HCT116 (cell line): ENCODE data around the gene ROS1. TPM values are rescaled to one million over a fixed set of nuclear protein-coding genes. Genes with fewer than 3 reads are reported as not detected.

Experiments
- ATAC-seq: fragments of 200-7000 bp; cut with Tn5 transposase; 2 replicates; pipeline ENCODE4 v1.9.1; 2020; ENCODE audit warnings: mild to moderate bottlenecking, moderate library complexity
- BruUV-seq: library from RNA; stranded (reverse); fragments of 400-500 nt; replicated peaks from 2 replicates; lab custom pipeline; 2021; lab: Mats Ljungman, UMichigan
- CTCF ChIA-PET: fragments of 300-600 bp; sonication (Branson Sonifier 250); formaldehyde crosslinking; loops from one replicate; lab custom pipeline; 2021; ENCODE audit warnings: antibody characterized with exemption; lab: Charles Lee
- POLR2A ChIA-PET: fragments of 300-600, 350-600 bp; sonication (Branson Sonifier 250); formaldehyde crosslinking; loops from one replicate; lab custom pipeline; 2021; ENCODE audit warnings: antibody characterized with exemption; lab: Charles Lee
- RAD21 ChIA-PET, 2 experiments: fragments of 300-600 bp; sonication (Branson Sonifier 250); formaldehyde crosslinking; loops; one replicate each; lab custom pipeline; 2023; ENCODE audit warnings: low total read pairs in 2 of 2; ENCODE audit not compliant: uncharacterized antibody in 2 of 2, unreplicated experiment in 2 of 2, low non-redundant PET in 1 of 2; lab: Charles Lee
- DNase-seq: peaks from one replicate; pipeline ENCODE4 v3.0.0-alpha.2; 2010; ENCODE audit warnings: low read depth, low spot score
- H2AFZ ChIP-seq: fragments of 200-600 bp; shearing (Covaris generic), sonication (generic); 2 replicates; pipeline ENCODE4 v1.6.1; 2017; ENCODE audit warnings: low read depth, mixed run types, mixed read lengths, antibody characterized with exemption, low read length; ENCODE audit not compliant: poor library complexity, severe bottlenecking
- H3K27ac ChIP-seq: 2 replicates; pipeline ENCODE4 v1.5.1; 2012; ENCODE audit warnings: low read depth, low read length
- H3K27me3 ChIP-seq: fragments of 200-600 bp; sonication (generic); 2 replicates; pipeline ENCODE4 v1.6.1; 2016; ENCODE audit warnings: mixed run types, low read length, mixed read lengths; ENCODE audit not compliant: insufficient read depth
- H3K36me3 ChIP-seq, 2 experiments: fragments of 200-500 bp in 1 of 2; fragments of 200-600 bp in 1 of 2; sonication (Bioruptor generic) in 1 of 2; sonication (generic) in 1 of 2; 2 replicates each; pipeline versions ENCODE4 v1.5.1 to v1.6.1; 2014 to 2016; ENCODE audit warnings: low read length in 2 of 2, inconsistent platforms in 1 of 2, mixed read lengths in 1 of 2, mixed run types in 1 of 2; ENCODE audit not compliant: insufficient read depth in 2 of 2, control insufficient read depth in 1 of 2
- H3K4me1 ChIP-seq, 2 experiments: fragments of 200-600 bp in 1 of 2; sonication (generic) in 1 of 2; 2 replicates each; pipeline versions ENCODE4 v1.5.1 to v1.6.1; 2012 to 2017; ENCODE audit warnings: low read length in 2 of 2, inconsistent platforms in 1 of 2, mild to moderate bottlenecking in 1 of 2, mixed read lengths in 1 of 2, mixed run types in 1 of 2, moderate library complexity in 1 of 2; ENCODE audit not compliant: insufficient read depth in 2 of 2, control insufficient read depth in 1 of 2
- H3K4me2 ChIP-seq: fragments of 200-600 bp; sonication (generic); 2 replicates; pipeline ENCODE4 v1.6.1; 2017; ENCODE audit warnings: mixed run types, low read length, mixed read lengths
- H3K4me3 ChIP-seq, 2 experiments: fragments of 200-600 bp in 1 of 2; sonication (generic) in 1 of 2; replicated peaks in 1 of 2; 2 replicates each; pipeline ENCODE4 v1.5.1; 2011 to 2016; ENCODE audit warnings: low read length in 2 of 2, control low read depth in 1 of 2, low read depth in 1 of 2, mild to moderate bottlenecking in 1 of 2, mixed read lengths in 1 of 2, mixed run types in 1 of 2
- H3K79me2 ChIP-seq: fragments of 200-600 bp; sonication (generic); 2 replicates; pipeline ENCODE4 v1.6.1; 2017; ENCODE audit warnings: mild to moderate bottlenecking, mixed run types, low read length, moderate library complexity, mixed read lengths; ENCODE audit not compliant: insufficient read depth
- H3K9ac ChIP-seq: fragments of 200-600 bp; sonication (generic); 2 replicates; pipeline ENCODE4 v1.6.1; 2016; ENCODE audit warnings: low read length, mixed read lengths
- H3K9me2 ChIP-seq: fragments of 200-600 bp; sonication (generic), shearing (Covaris generic); 2 replicates; pipeline ENCODE4 v1.6.1; 2017; ENCODE audit warnings: mixed run types, mild to moderate bottlenecking, moderate library complexity; ENCODE audit not compliant: insufficient read depth
- H3K9me3 ChIP-seq, 2 experiments: fragments of 200-500 bp in 1 of 2; fragments of 200-600 bp in 1 of 2; sonication (Bioruptor generic) in 1 of 2; sonication (generic) in 1 of 2; 2 replicates each; pipeline ENCODE4 v1.6.1; 2014 to 2017; ENCODE audit warnings: low read length in 2 of 2, mixed read lengths in 2 of 2, inconsistent platforms in 1 of 2, low read depth in 1 of 2, mild to moderate bottlenecking in 1 of 2, mixed run types in 1 of 2, moderate library complexity in 1 of 2; ENCODE audit not compliant: control insufficient read depth in 1 of 2, insufficient read depth in 1 of 2
- H4K20me1 ChIP-seq: fragments of 200-600 bp; sonication (generic), shearing (Covaris generic); 2 replicates; pipeline ENCODE4 v1.6.1; 2017; ENCODE audit warnings: mixed run types, mild to moderate bottlenecking, moderate library complexity; ENCODE audit not compliant: insufficient read depth
- CEBPB ChIP-seq: IDR thresholded peaks from 2 replicates; pipeline ENCODE4 v1.6.1; 2012; ENCODE audit warnings: low read depth
- EGR1 ChIP-seq: IDR thresholded peaks from 2 replicates; pipeline ENCODE4 v1.6.1; 2012; ENCODE audit warnings: low read depth
- EZH2 ChIP-seq: fragments of 200-600 bp; sonication (generic); IDR thresholded peaks from 2 replicates; pipeline ENCODE4 v1.6.1; 2017; ENCODE audit warnings: antibody characterized with exemption, mixed run types
- FOSL1 ChIP-seq: IDR thresholded peaks from 2 replicates; pipeline ENCODE4 v1.6.1; 2012; ENCODE audit warnings: low read depth
- POLR2A ChIP-seq: IDR thresholded peaks from 2 replicates; pipeline ENCODE4 v1.7.0; 2011; ENCODE audit warnings: borderline replicate concordance; ENCODE audit not compliant: insufficient read depth, insufficient read length; ENCODE audit errors: extremely low read depth
- POLR2AphosphoS5 ChIP-seq: IDR thresholded peaks from 2 replicates; pipeline ENCODE4 v1.6.1; 2011; ENCODE audit warnings: mild to moderate bottlenecking, low read depth, low read length, moderate library complexity
- SIN3A ChIP-seq: IDR thresholded peaks from 2 replicates; pipeline ENCODE4 v1.6.1; 2012; ENCODE audit warnings: low read depth
- YY1 ChIP-seq: IDR thresholded peaks from 2 replicates; pipeline ENCODE4 v1.6.1; 2011; ENCODE audit warnings: low read length, low read depth, moderate library complexity, mild to moderate bottlenecking; ENCODE audit not compliant: insufficient replicate concordance; ENCODE audit errors: extremely low read depth
- intact Hi-C: fragments of 100-400 bp; cut with micrococcal nuclease; formaldehyde crosslinking; loops from 2 replicates; pipeline ENCODE4 v1.10.0; 2022
- total RNA-seq: library from RNA; stranded (reverse); gene quantifications from one replicate; pipeline ENCODE4 v1.2.1, GENCODE V29; 2021; ENCODE audit not compliant: unreplicated experiment
- TF ChIP-seq, protein P1 (sequence below): IDR thresholded peaks from 2 replicates; pipeline ENCODE4 v1.6.1; 2012
- TF ChIP-seq, protein P2 (sequence below): IDR thresholded peaks from 2 replicates; pipeline ENCODE4 v1.6.1; 2012; ENCODE audit warnings: low read depth
- TF ChIP-seq, protein P3 (sequence below): IDR thresholded peaks from 2 replicates; pipeline ENCODE4 v1.6.1; 2011; ENCODE audit warnings: mild to moderate bottlenecking, low read length, moderate library complexity; ENCODE audit not compliant: insufficient replicate concordance; ENCODE audit errors: extremely low read depth

The ROS1 gene
- total RNA-seq, 1 experiment from 2014 or later, result not detected

DNA sequence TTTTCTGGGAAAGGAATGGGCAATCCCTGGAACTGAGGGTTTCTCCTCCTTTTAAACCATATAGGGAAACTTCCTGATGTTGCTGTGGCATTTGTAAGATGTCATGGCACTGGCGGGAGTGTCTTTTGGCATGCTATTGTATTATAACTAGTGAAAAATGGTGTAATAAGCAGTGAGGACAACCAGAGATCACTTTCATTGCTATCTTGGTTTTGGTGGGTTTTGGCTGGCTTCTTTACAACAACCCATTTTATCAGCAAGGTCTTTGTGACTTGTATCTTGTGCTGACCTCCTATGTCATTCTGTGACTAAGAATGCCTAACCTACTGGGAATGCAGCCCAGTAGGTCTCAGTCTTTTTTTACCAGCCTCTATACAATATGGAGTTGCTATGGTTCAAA lies 47.7 kb upstream of the ROS1 start:
- no peak for ATAC-seq
- RAD21 ChIA-PET, result no interaction called here

DNA sequence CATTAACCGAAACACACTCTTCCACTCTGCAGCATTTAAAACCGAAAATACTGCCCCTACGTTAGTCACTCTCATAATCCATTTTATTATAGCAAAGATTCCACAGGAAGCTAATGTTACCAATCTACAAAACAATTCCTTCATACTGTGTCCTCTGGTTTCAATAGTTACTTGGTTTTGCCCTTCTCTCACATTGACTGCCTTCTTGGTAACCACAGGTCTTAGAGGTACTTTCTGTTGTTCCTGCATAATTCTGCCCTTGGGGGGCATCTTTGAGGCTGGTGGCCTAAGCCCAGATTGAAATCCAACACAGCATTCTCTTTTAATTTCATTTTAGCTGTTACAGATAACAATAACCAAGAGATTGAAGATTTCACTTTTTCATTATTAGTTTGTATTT lies 46.9 kb upstream of the ROS1 start:
- H2AFZ ChIP-seq, result no peak overlapping the region
- H3K4me1 ChIP-seq, result no peaks in the 10 kb centered on the region
- DNase-seq (no peak), ATAC-seq (no peak)
- no peaks in the 10 kb centered on the region for H3K27me3 ChIP-seq
- no peaks in the 10 kb centered on the region for H4K20me1 ChIP-seq
- H3K27ac ChIP-seq, result no peak overlapping the region
- RAD21 ChIA-PET, result no interaction called here
- no peaks in the 10 kb centered on the region for H3K36me3 ChIP-seq
- POLR2A ChIA-PET, result no interaction called here
- H3K9me3 ChIP-seq, result no peaks in the 10 kb centered on the region
- H3K4me3 ChIP-seq, result no peak overlapping the region
- no peaks in the 10 kb centered on the region for H3K79me2 ChIP-seq
- no peak overlapping the region for H3K4me2 ChIP-seq
- CTCF ChIA-PET, result interaction anchor here (1.2 kb wide), 1 partner anchor 16 kb away, joined by 3 read pairs; no protein-coding TSS in a partner anchor
- H3K9ac ChIP-seq, result no peak overlapping the region
- intact Hi-C loops, result no loop called here
- BruUV-seq, result no TSS peak
- no peaks in the 10 kb centered on the region for H3K9me2 ChIP-seq
- TF ChIP-seq EZH2 (no peak), CEBPB (no peak), YY1 (no peak), POLR2AphosphoS5 (no peak), SIN3A (no peak), FOSL1 (no peak)
- TF ChIP-seq, protein P1, sequence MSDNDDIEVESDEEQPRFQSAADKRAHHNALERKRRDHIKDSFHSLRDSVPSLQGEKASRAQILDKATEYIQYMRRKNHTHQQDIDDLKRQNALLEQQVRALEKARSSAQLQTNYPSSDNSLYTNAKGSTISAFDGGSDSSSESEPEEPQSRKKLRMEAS, result no peak
- TF ChIP-seq, protein P2, sequence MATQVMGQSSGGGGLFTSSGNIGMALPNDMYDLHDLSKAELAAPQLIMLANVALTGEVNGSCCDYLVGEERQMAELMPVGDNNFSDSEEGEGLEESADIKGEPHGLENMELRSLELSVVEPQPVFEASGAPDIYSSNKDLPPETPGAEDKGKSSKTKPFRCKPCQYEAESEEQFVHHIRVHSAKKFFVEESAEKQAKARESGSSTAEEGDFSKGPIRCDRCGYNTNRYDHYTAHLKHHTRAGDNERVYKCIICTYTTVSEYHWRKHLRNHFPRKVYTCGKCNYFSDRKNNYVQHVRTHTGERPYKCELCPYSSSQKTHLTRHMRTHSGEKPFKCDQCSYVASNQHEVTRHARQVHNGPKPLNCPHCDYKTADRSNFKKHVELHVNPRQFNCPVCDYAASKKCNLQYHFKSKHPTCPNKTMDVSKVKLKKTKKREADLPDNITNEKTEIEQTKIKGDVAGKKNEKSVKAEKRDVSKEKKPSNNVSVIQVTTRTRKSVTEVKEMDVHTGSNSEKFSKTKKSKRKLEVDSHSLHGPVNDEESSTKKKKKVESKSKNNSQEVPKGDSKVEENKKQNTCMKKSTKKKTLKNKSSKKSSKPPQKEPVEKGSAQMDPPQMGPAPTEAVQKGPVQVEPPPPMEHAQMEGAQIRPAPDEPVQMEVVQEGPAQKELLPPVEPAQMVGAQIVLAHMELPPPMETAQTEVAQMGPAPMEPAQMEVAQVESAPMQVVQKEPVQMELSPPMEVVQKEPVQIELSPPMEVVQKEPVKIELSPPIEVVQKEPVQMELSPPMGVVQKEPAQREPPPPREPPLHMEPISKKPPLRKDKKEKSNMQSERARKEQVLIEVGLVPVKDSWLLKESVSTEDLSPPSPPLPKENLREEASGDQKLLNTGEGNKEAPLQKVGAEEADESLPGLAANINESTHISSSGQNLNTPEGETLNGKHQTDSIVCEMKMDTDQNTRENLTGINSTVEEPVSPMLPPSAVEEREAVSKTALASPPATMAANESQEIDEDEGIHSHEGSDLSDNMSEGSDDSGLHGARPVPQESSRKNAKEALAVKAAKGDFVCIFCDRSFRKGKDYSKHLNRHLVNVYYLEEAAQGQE, result no peak

More for the DNA sequence above, 47.7 kb upstream of the ROS1 start:
- H2AFZ ChIP-seq, result no peak overlapping the region
- H3K27me3 ChIP-seq, result no peaks in the 10 kb centered on the region
- intact Hi-C loops, result no loop called here
- POLR2A ChIA-PET, result no interaction called here
- DNase-seq, result no peak
- H3K9me2 ChIP-seq, result no peaks in the 10 kb centered on the region
- no peaks in the 10 kb centered on the region for H3K36me3 ChIP-seq
- H3K4me1 ChIP-seq, result 0 out of 4 replicates have a peak, but pooled peaks cover 0 to under 1% of the 10 kb centered on the region in 2 experiments
- H3K4me2 ChIP-seq, result no peak overlapping the region
- TF ChIP-seq EGR1 (no peak), EZH2 (no peak), POLR2A (no peak)
- TF ChIP-seq, protein P1, result no peak
- TF ChIP-seq, protein P3, sequence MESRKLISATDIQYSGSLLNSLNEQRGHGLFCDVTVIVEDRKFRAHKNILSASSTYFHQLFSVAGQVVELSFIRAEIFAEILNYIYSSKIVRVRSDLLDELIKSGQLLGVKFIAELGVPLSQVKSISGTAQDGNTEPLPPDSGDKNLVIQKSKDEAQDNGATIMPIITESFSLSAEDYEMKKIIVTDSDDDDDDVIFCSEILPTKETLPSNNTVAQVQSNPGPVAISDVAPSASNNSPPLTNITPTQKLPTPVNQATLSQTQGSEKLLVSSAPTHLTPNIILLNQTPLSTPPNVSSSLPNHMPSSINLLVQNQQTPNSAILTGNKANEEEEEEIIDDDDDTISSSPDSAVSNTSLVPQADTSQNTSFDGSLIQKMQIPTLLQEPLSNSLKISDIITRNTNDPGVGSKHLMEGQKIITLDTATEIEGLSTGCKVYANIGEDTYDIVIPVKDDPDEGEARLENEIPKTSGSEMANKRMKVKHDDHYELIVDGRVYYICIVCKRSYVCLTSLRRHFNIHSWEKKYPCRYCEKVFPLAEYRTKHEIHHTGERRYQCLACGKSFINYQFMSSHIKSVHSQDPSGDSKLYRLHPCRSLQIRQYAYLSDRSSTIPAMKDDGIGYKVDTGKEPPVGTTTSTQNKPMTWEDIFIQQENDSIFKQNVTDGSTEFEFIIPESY, result no peak
- TF ChIP-seq, all 23 proteins: peak for 0
- BruUV-seq, result no TSS peak
- no peaks in the 10 kb centered on the region for H4K20me1 ChIP-seq
- no peaks in the 10 kb centered on the region for H3K79me2 ChIP-seq
- no peaks in the 10 kb centered on the region for H3K9me3 ChIP-seq
- CTCF ChIA-PET, result no interaction called here
- H3K27ac ChIP-seq, result no peak overlapping the region
- H3K4me3 ChIP-seq, result no peak overlapping the region
- H3K9ac ChIP-seq, result no peak overlapping the region
